ENCODE data around the gene MAB21L4. TPM values are rescaled to one million over a fixed set of nuclear protein-coding genes. Genes with fewer than 3 reads are reported as not detected.
A peak's percentile ranks its signal among the peaks of the same experiment; 100 is the strongest.
"Not testable (repeated sequence)": the region's sequence is repeated elsewhere in the genome, so short reads cannot be mapped to it uniquely, and the experiment has no call there.

MAB21L4 gene
- total RNA-seq, 4 donors from 2014 or later, result not detected

GRCh38 chr2:240850756-240851077 is 45.2 kb downstream of the MAB21L4 start:
- TF ChIP-seq CTCF (IDR thresholded peaks at IDR 0.05), result no peak
- ATAC-seq (ENCODE audit: low FRiP score), result no peak
- DNase-seq (ENCODE audit: low spot score), result no peak

- ATAC-seq (ENCODE audit: low FRiP score), result no peak
- no peak for TF ChIP-seq CTCF (IDR thresholded peaks at IDR 0.05)
- DNase-seq (ENCODE audit: low spot score), result no peak
Observed at GRCh38 chr2:240850026-240850425, 45.9 kb downstream of the MAB21L4 start.

- TF ChIP-seq CTCF (IDR thresholded peaks at IDR 0.05), result no peak
- no peak for DNase-seq (ENCODE audit: low spot score)
Observed at GRCh38 chr2:240848900-240849680, 46.9 kb downstream of the MAB21L4 start.

GRCh38 chr2:240847817-240848216 is 48.1 kb downstream of the MAB21L4 start:
- TF ChIP-seq CTCF (IDR thresholded peaks at IDR 0.05), result no peak
- ATAC-seq (ENCODE audit: low FRiP score) (no peak), DNase-seq (ENCODE audit: low spot score) (no peak)

More at GRCh38 chr2:240848900-240849680, 46.9 kb downstream of the MAB21L4 start:
- no peak for ATAC-seq (ENCODE audit: low FRiP score)

GRCh38 chr2:240846873-240847595 is 48.9 kb downstream of the MAB21L4 start:
- DNase-seq (ENCODE audit: low spot score) (no peak), ATAC-seq (ENCODE audit: low FRiP score) (no peak)
- TF ChIP-seq CTCF (IDR thresholded peaks at IDR 0.05), result no peak

- not testable (repeated sequence) for ATAC-seq (ENCODE audit: low FRiP score); DNase-seq (ENCODE audit: low spot score)
Observed at GRCh38 chr2:240846309-240846708, 49.6 kb downstream of the MAB21L4 start.

- no peak for TF ChIP-seq CTCF (IDR thresholded peaks at IDR 0.05)
- DNase-seq (ENCODE audit: low spot score), result no peak
- peak; percentile 61 for ATAC-seq (ENCODE audit: low FRiP score)
Observed at GRCh38 chr2:240840435-240841060, 55.4 kb downstream of the MAB21L4 start.

Measured in omental fat pad (tissue), 4 donors.